GM18526 (cell line): Measurements from ENCODE around the gene STT3B.

ENCODE experiments used
- POLR2A ChIP-seq: IDR thresholded peaks from 3 replicates; pipeline ENCODE4 v1.6.1; 2011; ENCODE audit not compliant: insufficient read length; ENCODE audit errors: extremely low read depth

Gene STT3B

GRCh38 chr3:31508452-31509146, 24.1 kb upstream of the STT3B start:
- no peak for TF ChIP-seq POLR2A

GRCh38 chr3:31509147-31509728, 23.5 kb upstream of the STT3B start:
- no peak for TF ChIP-seq POLR2A

- TF ChIP-seq POLR2A, result no peak
These were observed 18.2 kb upstream of the STT3B start for GRCh38 chr3:31514570-31514969.

GRCh38 chr3:31515486-31516284, 17.0 kb upstream of the STT3B start:
- no peak for TF ChIP-seq POLR2A

GRCh38 chr3:31516757-31517156, 16.0 kb upstream of the STT3B start:
- no peak for TF ChIP-seq POLR2A

GRCh38 chr3:31521468-31521867, 11.3 kb upstream of the STT3B start:
- no peak for TF ChIP-seq POLR2A

- TF ChIP-seq POLR2A, result no peak
These were observed 10.6 kb upstream of the STT3B start for GRCh38 chr3:31522152-31522551.

GRCh38 chr3:31523543-31523942, 9.2 kb upstream of the STT3B start:
- TF ChIP-seq POLR2A, result no peak

- no peak for TF ChIP-seq POLR2A
These were observed 7.2 kb upstream of the STT3B start for GRCh38 chr3:31525532-31525931.

GRCh38 chr3:31529421-31529820, 3.3 kb upstream of the STT3B start:
- no peak for TF ChIP-seq POLR2A

- TF ChIP-seq POLR2A, result no peak
These were observed 2.4 kb upstream of the STT3B start for GRCh38 chr3:31530039-31530959.

- TF ChIP-seq POLR2A, result no peak
These were observed 1.8 kb upstream of the STT3B start for GRCh38 chr3:31530960-31531335.

- no peak for TF ChIP-seq POLR2A
These were observed 1.2 kb upstream of the STT3B start for GRCh38 chr3:31531452-31531991.

GRCh38 chr3:31531992-31532586, 636 bp upstream of the STT3B start:
- peak; percentile 84 for TF ChIP-seq POLR2A

GRCh38 chr3:31533169-31534064, 692 bp downstream of the STT3B start:
- no peak for TF ChIP-seq POLR2A
